Loucy (cell line): ENCODE measurements around the gene RPS18.

ENCODE experiments used
- CTCF ChIP-seq: fragments of 200-600 bp; sonication (generic); conservative IDR thresholded peaks from 2 replicates; pipeline ENCODE4 v1.5.1; 2014; ENCODE audit warnings: mild to moderate bottlenecking, antibody characterized with exemption, low read length
- EZH2phosphoT487 ChIP-seq: fragments of 200-600 bp; IDR thresholded peaks from 2 replicates; pipeline ENCODE4 v1.6.1; 2018; ENCODE audit warnings: antibody characterized with exemption, mild to moderate bottlenecking, moderate library complexity, borderline replicate concordance

- TF ChIP-seq CTCF (no peak), EZH2phosphoT487 (no peak)
These were observed 21.3 kb downstream of the RPS18 start for GRCh38 chr6:33292996-33293682.
